Measurements from ENCODE around the gene MRGPRD.

Gene MRGPRD

DNA sequence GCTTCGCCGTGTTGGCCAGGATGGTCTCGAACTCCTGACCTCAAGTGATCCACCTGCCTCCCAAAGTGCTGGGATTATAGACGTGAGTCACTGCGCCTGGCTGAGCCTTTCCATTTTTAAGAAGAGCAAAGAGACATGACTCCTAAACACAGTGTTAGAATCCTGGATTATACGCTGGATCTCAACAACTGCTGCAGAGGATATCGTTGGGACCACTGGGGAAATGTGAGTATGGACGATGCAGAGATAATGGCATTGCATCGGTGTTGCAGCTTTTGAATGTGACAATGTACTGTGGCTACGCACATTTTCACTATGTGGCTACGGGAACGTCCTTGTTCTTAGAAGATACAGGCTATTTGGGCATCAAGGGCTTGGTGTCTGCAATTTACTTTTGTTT, 26.0 kb upstream of the MRGPRD start:
- peaks cover 8% of the 10 kb centered on the region for H3K4me1 ChIP-seq (ENCODE audit: control insufficient read depth, insufficient read depth, low read length, poor library complexity, severe bottlenecking)
- peaks cover 11% of the 10 kb centered on the region for H3K27me3 ChIP-seq (replicated peaks; ENCODE audit: control insufficient read depth, insufficient read depth, low read length, poor library complexity, severe bottlenecking)
- H3K36me3 ChIP-seq (ENCODE audit: control insufficient read depth, insufficient read depth, low read length): no peaks in the 10 kb centered on the region
- H3K9me3 ChIP-seq (ENCODE audit: control insufficient read depth, low read length): no peaks in the 10 kb centered on the region
- no peak for DNase-seq
- H3K27ac ChIP-seq (ENCODE audit: insufficient read depth, low read length, poor library complexity, severe bottlenecking): no peak overlapping the region
- no peak overlapping the region for H3K4me3 ChIP-seq (ENCODE audit: insufficient read depth, low read depth, low read length, poor library complexity, severe bottlenecking)

DNA sequence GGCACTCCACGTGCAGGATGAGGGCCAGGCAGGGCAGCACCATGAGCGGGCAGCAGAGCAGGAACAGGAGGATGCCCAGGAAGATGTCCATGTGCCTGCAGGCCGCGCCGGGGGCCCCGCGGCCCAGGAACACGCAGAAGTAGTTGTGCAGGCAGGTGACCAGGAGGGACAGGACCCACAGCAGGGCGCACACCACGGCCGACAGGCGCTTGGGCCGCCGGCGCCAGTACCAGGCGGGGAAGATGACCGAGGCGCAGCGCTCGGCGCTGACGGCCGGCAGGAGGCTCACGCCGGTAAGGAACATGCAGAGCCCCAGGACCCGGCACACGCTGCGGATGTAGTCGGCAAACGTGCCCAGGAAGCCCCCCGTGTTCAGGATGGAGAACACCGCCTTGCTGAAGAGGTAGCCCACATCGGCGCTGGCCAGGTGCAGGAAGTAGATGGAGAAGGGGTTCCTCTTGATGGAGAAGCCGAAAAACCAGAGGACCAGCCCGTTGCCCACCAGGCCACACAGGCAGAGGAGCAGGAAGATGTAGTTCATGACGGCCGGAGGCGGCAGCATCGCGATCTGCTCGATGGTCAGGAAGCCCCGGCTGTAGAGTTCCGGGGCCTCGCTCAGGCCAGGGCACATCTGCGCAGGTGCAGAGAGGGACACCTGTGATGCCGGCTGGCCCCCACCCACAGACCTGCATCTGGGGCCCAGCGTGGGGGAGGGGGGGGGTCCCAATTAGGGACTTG, 25.0 kb upstream of the MRGPRD start:
- Histone ChIP-seq H3K4me1 (ENCODE audit: control insufficient read depth, insufficient read depth, low read length, poor library complexity, severe bottlenecking) (peaks cover 3% of the 10 kb centered on the region), H3K36me3 (ENCODE audit: control insufficient read depth, insufficient read depth, low read length) (no peaks in the 10 kb centered on the region), H3K27me3 (replicated peaks; ENCODE audit: control insufficient read depth, insufficient read depth, low read length, poor library complexity, severe bottlenecking) (peaks cover under 1% of the 10 kb centered on the region), H3K9me3 (ENCODE audit: control insufficient read depth, low read length) (no peaks in the 10 kb centered on the region), H3K27ac (ENCODE audit: insufficient read depth, low read length, poor library complexity, severe bottlenecking) (no peak overlapping the region), H3K4me3 (ENCODE audit: insufficient read depth, low read depth, low read length, poor library complexity, severe bottlenecking) (no peak overlapping the region)
- no peak for DNase-seq

DNA sequence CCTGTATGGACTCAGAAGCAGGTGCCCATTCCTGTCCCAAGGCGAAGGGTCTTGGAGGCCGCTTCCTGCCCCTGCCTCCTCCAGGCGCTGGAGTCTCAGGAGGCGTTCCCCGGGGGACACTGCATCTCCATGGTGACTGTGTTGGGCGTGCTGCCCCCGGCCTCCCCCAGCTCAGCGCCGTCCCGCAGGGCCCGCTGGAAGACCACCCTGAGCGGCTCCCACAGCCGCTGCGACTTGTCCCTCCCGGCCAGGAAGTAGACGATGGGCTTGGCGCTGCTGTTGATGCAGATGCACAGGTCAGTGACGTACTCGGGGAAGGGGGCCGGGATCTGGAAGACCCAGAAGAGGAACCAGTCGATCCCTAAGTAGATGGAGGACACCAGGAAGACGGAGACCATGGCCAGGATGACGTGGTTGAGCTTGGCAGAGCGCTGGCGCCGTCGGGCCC, 24.4 kb upstream of the MRGPRD start:
- H3K4me1 ChIP-seq (ENCODE audit: control insufficient read depth, insufficient read depth, low read length, poor library complexity, severe bottlenecking): no peaks in the 10 kb centered on the region
- no peaks in the 10 kb centered on the region for H3K27me3 ChIP-seq (replicated peaks; ENCODE audit: control insufficient read depth, insufficient read depth, low read length, poor library complexity, severe bottlenecking)
- no peak for DNase-seq
- no peak overlapping the region for H3K4me3 ChIP-seq (ENCODE audit: insufficient read depth, low read depth, low read length, poor library complexity, severe bottlenecking)
- no peak overlapping the region for H3K27ac ChIP-seq (ENCODE audit: insufficient read depth, low read length, poor library complexity, severe bottlenecking)
- H3K36me3 ChIP-seq (ENCODE audit: control insufficient read depth, insufficient read depth, low read length): no peaks in the 10 kb centered on the region
- H3K9me3 ChIP-seq (ENCODE audit: control insufficient read depth, low read length): no peaks in the 10 kb centered on the region

DNA sequence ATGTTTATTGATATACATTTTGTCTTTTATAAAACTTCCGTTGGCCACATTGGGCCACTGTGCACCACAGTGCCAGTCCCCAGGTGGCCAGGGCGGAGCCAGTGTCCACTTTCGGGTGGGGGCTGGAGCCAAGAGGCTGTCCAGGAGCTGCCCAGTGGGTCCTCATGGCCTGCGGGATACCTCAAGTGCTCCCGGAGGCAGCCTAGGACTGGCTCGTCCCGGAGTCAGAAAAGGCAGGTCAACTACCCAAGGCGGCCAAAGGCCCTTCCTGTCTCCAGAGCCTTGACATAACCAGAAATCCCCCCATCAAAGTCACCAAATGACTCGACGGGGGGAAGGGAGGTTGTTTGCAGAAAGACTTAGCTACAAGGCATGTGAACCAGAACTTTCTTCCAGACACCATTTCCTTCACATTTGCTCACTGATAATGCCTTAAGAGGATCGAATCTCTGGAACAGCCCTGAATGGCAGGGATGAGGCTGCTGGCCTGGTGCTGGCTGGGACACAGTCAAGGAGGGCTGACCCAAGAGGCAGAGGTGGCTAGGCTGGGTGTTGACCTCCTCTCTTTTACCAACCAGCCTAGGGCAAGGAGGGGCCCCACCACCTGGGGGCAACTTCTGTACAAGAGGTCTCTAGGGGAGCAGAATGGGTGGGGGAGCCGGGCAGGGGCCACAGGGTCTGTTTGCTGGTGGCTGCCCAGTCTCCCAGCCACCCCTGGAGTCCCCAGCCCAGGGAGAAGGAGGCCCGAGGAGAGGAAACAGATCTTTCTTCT, 23.8 kb upstream of the MRGPRD start:
- Histone ChIP-seq H3K4me3 (ENCODE audit: insufficient read depth, low read depth, low read length, poor library complexity, severe bottlenecking) (no peak overlapping the region), H3K9me3 (ENCODE audit: control insufficient read depth, low read length) (no peaks in the 10 kb centered on the region), H3K27me3 (replicated peaks; ENCODE audit: control insufficient read depth, insufficient read depth, low read length, poor library complexity, severe bottlenecking) (no peaks in the 10 kb centered on the region), H3K4me1 (ENCODE audit: control insufficient read depth, insufficient read depth, low read length, poor library complexity, severe bottlenecking) (no peaks in the 10 kb centered on the region), H3K36me3 (ENCODE audit: control insufficient read depth, insufficient read depth, low read length) (no peaks in the 10 kb centered on the region), H3K27ac (ENCODE audit: insufficient read depth, low read length, poor library complexity, severe bottlenecking) (no peak overlapping the region)
- DNase-seq: no peak

DNA sequence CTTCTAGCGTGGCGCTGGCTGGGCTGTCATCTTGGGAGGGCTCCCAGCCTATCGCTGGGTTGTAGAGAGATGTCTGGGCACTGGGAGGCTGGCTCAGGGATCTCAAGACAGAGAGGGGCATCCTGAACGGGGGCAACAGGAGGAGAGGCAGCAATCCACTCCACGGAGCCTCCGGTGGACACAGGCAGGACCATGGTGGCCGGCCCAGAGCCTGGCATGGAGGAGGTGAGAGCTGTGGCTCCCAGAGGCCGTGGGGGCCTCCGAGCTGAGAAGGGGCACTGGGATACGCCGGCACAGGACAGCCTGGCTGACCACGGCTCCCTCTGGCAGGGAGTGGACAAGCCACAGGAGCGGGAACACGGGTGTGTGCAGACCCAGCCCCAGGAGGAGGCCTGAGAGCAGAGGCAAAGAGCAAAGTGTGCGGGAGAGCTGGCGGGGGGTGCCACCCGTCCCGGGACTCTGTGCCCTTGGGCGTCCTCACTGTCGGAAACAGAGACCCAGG, 23.1 kb upstream of the MRGPRD start:
- H3K4me1 ChIP-seq (ENCODE audit: control insufficient read depth, insufficient read depth, low read length, poor library complexity, severe bottlenecking): no peaks in the 10 kb centered on the region
- no peak overlapping the region for H3K4me3 ChIP-seq (ENCODE audit: insufficient read depth, low read depth, low read length, poor library complexity, severe bottlenecking)
- DNase-seq: no peak

DNA sequence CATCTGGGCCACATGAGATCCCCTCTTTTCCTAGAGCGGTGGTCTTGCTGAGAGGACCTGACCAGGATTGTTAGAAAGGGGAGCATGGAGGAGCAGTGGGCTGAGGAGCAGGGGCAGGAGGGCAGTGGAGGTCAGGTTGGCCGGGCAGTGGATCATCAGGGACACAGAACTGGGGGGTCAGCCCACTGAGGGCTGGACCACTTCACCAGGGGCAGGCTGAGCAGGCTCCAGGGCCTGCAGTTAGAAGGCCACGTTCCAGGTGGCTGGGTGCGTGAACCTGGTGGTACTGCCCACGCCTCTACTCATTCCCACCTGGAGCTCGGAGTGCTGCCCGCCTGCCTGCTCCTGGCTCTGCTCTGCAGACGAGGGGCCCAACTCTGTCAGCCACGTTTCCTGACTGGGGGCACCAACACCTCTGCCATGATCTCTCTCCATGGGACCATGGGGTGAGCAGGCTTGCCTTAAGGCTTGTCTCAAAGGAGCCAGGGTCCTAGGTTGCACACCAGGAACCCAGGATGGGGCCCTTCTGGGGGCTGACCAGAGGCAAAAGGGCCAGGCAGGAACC, 22.6 kb upstream of the MRGPRD start:
- Histone ChIP-seq H3K27ac (ENCODE audit: insufficient read depth, low read length, poor library complexity, severe bottlenecking) (no peak overlapping the region), H3K27me3 (replicated peaks; ENCODE audit: control insufficient read depth, insufficient read depth, low read length, poor library complexity, severe bottlenecking) (no peaks in the 10 kb centered on the region), H3K4me1 (ENCODE audit: control insufficient read depth, insufficient read depth, low read length, poor library complexity, severe bottlenecking) (no peaks in the 10 kb centered on the region), H3K4me3 (ENCODE audit: insufficient read depth, low read depth, low read length, poor library complexity, severe bottlenecking) (no peak overlapping the region), H3K9me3 (ENCODE audit: control insufficient read depth, low read length) (no peaks in the 10 kb centered on the region), H3K36me3 (ENCODE audit: control insufficient read depth, insufficient read depth, low read length) (no peaks in the 10 kb centered on the region)
- DNase-seq: no peak

More for the DNA sequence above, 23.1 kb upstream of the MRGPRD start:
- Histone ChIP-seq H3K36me3 (ENCODE audit: control insufficient read depth, insufficient read depth, low read length) (no peaks in the 10 kb centered on the region), H3K27ac (ENCODE audit: insufficient read depth, low read length, poor library complexity, severe bottlenecking) (no peak overlapping the region), H3K27me3 (replicated peaks; ENCODE audit: control insufficient read depth, insufficient read depth, low read length, poor library complexity, severe bottlenecking) (no peaks in the 10 kb centered on the region), H3K9me3 (ENCODE audit: control insufficient read depth, low read length) (no peaks in the 10 kb centered on the region)

DNA sequence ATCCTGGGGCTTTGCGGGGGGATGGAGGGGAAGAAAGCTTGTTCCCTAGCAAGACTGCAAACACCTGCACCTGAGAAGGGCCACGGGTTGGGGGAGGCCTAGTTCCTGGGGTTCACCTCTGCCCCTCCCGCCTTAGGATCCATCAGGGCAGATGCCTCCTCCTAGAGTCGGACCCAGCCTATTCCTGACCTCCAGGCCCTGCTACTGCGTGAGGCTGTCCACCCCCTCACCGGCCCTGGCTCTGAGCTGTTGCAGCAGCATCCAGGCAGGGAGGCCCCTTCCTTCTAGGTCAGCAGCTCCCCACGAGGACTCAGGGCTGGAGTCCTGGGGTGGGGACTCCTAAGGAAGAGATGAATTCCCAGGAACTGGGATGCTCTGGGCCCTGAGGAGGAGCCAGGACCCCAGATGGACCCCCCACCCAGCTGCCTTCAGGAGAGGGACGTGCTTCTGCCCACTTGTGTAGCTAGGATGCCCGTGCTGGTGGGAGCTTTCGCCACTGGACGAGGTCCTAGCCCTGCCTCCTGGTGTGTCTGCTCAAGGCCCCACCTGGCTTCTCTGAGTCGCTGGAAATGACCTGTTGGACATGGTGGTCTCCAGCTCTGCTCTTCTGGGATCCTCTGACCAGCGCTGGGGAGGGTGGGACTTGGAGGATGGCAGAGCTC, 21.9 kb upstream of the MRGPRD start:
- DNase-seq: no peak
- Histone ChIP-seq H3K27me3 (replicated peaks; ENCODE audit: control insufficient read depth, insufficient read depth, low read length, poor library complexity, severe bottlenecking) (no peaks in the 10 kb centered on the region), H3K36me3 (ENCODE audit: control insufficient read depth, insufficient read depth, low read length) (no peaks in the 10 kb centered on the region), H3K4me3 (ENCODE audit: insufficient read depth, low read depth, low read length, poor library complexity, severe bottlenecking) (no peak overlapping the region), H3K4me1 (ENCODE audit: control insufficient read depth, insufficient read depth, low read length, poor library complexity, severe bottlenecking) (no peaks in the 10 kb centered on the region), H3K27ac (ENCODE audit: insufficient read depth, low read length, poor library complexity, severe bottlenecking) (no peak overlapping the region), H3K9me3 (ENCODE audit: control insufficient read depth, low read length) (no peaks in the 10 kb centered on the region)

DNA sequence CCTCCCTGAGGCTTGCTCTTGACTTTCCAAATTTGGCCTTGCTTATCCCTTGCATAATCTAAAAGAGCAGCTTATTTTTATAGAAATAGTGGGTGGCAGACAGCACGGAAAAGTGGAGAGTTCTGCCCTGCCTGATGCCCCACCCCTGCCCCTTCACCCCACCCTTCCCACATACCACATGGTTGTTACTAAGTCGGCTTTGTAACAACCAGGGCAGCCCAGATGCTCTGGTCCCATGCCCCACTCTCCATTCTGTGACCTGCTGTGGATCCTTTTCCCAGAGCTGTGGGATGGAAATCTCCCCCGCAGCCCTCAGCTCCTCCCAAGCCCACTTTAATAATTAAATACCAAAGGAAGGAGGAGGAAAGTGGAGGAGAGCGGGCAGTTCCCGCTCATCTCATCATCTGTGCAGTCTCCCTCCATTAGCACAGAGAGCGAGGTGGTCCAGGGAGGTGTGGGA, 21.4 kb upstream of the MRGPRD start:
- Histone ChIP-seq H3K4me3 (ENCODE audit: insufficient read depth, low read depth, low read length, poor library complexity, severe bottlenecking) (no peak overlapping the region), H3K9me3 (ENCODE audit: control insufficient read depth, low read length) (no peaks in the 10 kb centered on the region), H3K4me1 (ENCODE audit: control insufficient read depth, insufficient read depth, low read length, poor library complexity, severe bottlenecking) (no peaks in the 10 kb centered on the region), H3K27ac (ENCODE audit: insufficient read depth, low read length, poor library complexity, severe bottlenecking) (no peak overlapping the region), H3K36me3 (ENCODE audit: control insufficient read depth, insufficient read depth, low read length) (no peaks in the 10 kb centered on the region), H3K27me3 (replicated peaks; ENCODE audit: control insufficient read depth, insufficient read depth, low read length, poor library complexity, severe bottlenecking) (no peaks in the 10 kb centered on the region)
- no peak for DNase-seq

DNA sequence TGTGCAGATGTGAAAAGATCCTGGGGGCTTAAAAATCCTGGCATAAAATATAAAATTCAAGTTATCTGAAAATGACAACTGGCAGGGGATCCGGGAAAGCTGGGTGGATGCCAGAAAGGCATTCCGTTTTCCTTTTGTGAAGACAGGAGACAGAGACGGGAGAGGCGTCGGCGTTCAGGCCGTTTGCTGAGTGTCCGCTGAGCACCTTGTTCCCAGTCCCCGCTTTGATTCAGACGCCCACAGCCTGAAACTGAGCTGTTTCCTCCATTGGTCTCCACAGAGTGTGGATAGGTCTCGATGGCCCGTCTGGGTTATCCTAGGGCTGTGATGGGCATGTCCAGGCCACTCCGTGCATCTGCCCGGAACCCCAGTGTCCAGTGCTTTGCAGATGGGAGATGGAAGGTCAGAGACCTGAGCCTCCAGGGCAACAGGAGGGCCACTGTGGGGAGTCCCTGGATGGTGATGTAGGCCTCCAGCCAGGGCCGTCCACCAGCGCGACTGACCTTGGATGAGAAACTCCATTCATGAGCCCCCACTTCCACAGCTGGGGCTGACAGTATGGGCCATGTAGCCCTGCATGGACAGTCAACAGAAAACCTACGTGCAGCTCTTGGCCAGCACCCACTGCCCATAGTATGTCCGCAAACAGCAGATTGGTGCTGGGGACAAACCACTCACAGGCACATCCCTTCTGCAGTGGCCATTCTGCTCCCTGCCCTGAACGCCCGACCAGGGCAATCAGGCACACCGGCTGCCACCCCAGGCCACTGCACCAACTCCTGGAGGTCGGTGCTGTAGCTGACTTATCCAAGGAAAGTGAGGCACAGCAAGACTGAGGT, 20.7 kb upstream of the MRGPRD start:
- no peak overlapping the region for H3K27ac ChIP-seq (ENCODE audit: insufficient read depth, low read length, poor library complexity, severe bottlenecking)
- no peaks in the 10 kb centered on the region for H3K27me3 ChIP-seq (replicated peaks; ENCODE audit: control insufficient read depth, insufficient read depth, low read length, poor library complexity, severe bottlenecking)
- H3K4me1 ChIP-seq (ENCODE audit: control insufficient read depth, insufficient read depth, low read length, poor library complexity, severe bottlenecking): no peaks in the 10 kb centered on the region
- DNase-seq: no peak
- no peaks in the 10 kb centered on the region for H3K9me3 ChIP-seq (ENCODE audit: control insufficient read depth, low read length)
- no peaks in the 10 kb centered on the region for H3K36me3 ChIP-seq (ENCODE audit: control insufficient read depth, insufficient read depth, low read length)
- H3K4me3 ChIP-seq (ENCODE audit: insufficient read depth, low read depth, low read length, poor library complexity, severe bottlenecking): no peak overlapping the region
